ENCODE results near the gene GARIN1A.
"Not testable (repeated sequence)": the region's sequence is repeated elsewhere in the genome, so short reads cannot be mapped to it uniquely, and the experiment has no call there.

The GARIN1A gene

GRCh38 chr7:128662091-128662490 lies 10.0 kb upstream of the GARIN1A start:
- no peak for DNase-seq (ENCODE audit: low read depth)
- no peak for TF ChIP-seq CTCF (IDR thresholded peaks at IDR 0.05; ENCODE audit: control insufficient read depth, extremely low read depth, insufficient read depth)
- no peak overlapping the region for H3K4me3 ChIP-seq (ENCODE audit: low read depth, low read length)

- not testable (repeated sequence) for H3K4me3 ChIP-seq (ENCODE audit: low read depth, low read length); DNase-seq (ENCODE audit: low read depth)
These were observed 8.9 kb upstream of the GARIN1A start for GRCh38 chr7:128663223-128663622.

DNA sequence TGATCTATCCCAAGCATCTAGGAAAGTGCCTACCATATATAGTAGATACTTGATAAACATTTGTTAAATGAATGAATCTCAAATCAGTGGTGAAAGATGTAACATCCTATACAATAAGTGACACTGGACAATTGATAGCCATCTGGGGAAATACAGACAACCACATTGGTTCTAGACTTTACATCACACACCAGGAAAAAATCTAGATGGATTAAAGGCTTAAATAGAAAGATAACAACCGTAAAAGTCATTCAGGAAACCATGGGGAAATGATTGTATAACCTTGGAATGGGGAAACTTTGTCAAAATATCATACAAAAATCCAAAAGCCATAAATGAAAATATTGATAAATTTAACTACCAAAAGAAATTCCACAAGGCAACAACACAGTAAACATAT lies 7.0 kb upstream of the GARIN1A start:
- DNase-seq (ENCODE audit: low read depth), result no peak
- no peak for TF ChIP-seq CTCF (IDR thresholded peaks at IDR 0.05; ENCODE audit: control insufficient read depth, extremely low read depth, insufficient read depth)
- no peak overlapping the region for H3K4me3 ChIP-seq (ENCODE audit: low read depth, low read length)

GRCh38 chr7:128666200-128666599 lies 5.9 kb upstream of the GARIN1A start:
- DNase-seq (ENCODE audit: low read depth), result no peak
- peak; percentile 15; the same call in 1 of the 2 replicates for TF ChIP-seq CTCF (IDR thresholded peaks at IDR 0.05; ENCODE audit: control insufficient read depth, extremely low read depth, insufficient read depth)
- no peak overlapping the region for H3K4me3 ChIP-seq (ENCODE audit: low read depth, low read length)

GRCh38 chr7:128672927-128673517 lies 930 bp downstream of the GARIN1A start:
- TF ChIP-seq CTCF (IDR thresholded peaks at IDR 0.05; ENCODE audit: control insufficient read depth, extremely low read depth, insufficient read depth), result peak; percentile 64
- no peak overlapping the region for H3K4me3 ChIP-seq (ENCODE audit: low read depth, low read length)
- peak; percentile 2 for DNase-seq (ENCODE audit: low read depth)

DNA sequence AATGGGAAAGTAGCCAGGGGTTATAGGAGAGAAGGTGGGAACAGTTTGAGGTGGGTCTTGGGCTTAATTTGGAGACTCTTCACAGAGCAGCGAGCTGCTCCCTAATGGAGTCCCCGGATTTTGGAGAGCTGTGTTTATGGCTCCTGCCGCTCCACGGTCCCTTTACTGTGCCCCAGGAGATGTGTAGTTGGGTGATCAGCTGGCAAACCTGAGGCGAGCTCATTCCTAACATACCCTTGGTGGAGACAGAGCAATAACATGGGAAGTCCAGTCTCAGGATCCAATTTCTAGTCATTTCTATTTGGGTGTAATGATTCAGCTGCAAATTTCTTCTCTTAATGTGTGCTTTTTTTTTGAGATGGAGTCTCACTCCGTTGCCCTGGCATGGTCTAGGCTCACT lies 1.5 kb downstream of the GARIN1A start:
- TF ChIP-seq CTCF (IDR thresholded peaks at IDR 0.05; ENCODE audit: control insufficient read depth, extremely low read depth, insufficient read depth), result no peak

DNA sequence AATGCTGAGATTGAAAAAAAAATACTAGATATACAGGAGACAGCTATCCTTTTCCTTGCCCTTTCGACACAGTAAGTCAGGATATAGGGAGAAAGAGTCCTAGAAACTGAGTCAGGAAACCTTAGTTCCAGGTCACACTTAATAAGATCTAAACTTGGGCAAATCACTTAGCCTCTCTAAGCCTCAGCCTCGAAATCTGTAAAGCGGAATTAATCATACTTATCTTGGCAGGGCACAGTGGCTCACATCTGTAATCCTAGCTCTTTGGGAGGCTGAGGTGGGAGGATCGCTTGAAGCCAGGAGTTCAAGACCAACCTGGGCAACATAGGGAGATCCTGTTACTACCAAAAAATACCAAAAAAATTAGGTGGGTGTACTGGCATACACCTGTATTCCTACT lies 4.6 kb downstream of the GARIN1A start:
- no peak for DNase-seq (ENCODE audit: low read depth)

More for the DNA sequence above, 1.5 kb downstream of the GARIN1A start:
- no peak for DNase-seq (ENCODE audit: low read depth)
- H3K4me3 ChIP-seq (ENCODE audit: low read depth, low read length), result no peak overlapping the region

More for the DNA sequence above, 4.6 kb downstream of the GARIN1A start:
- TF ChIP-seq CTCF (IDR thresholded peaks at IDR 0.05; ENCODE audit: control insufficient read depth, extremely low read depth, insufficient read depth), result no peak
- H3K4me3 ChIP-seq (ENCODE audit: low read depth, low read length), result no peak overlapping the region
